Measurements from ENCODE around the gene SPECC1L. TPM values are rescaled to one million over a fixed set of nuclear protein-coding genes. Genes with fewer than 3 reads are reported as not detected.

Gene SPECC1L
- total RNA-seq, 1 donor from 2014 or later: 25.0 TPM

DNA sequence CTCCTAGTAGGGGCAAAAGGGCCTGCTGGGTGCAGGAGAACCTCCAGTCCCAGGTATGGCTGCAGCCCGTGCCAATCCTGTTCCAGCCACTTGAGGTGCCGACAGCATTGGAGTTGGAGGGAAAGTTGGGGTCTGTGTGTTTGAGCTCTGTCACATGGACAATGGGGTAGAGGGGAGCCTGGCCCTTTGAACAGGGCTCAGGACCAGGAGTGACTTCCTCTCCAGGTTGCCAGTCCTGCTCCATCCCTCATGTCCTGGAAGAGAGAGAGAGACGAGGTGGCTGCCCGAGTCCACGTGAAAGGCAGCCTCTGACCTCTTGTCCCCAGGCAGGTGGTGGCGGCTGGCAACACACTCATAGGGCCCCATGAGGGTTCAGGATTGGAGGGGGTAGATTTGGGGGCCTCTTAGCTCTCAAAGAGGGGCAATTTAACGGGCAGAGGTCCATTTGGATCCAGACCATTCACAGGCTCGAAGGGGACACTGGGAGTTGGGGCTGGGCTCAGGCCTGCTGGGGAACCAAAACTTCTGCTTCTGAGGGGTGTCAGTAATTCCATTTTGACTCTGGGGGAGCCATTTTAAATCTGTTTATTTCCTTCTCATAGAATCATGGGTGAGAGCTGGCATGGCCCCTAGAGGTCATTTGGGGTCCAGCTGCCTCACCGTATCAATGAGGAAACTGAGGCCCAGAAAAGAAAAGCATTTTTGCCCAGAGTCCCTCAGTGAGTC is 160.8 kb downstream of the SPECC1L start:
- Histone ChIP-seq H3K36me3 (ENCODE audit: control insufficient read depth, insufficient read depth, low read length) (no peaks in the 10 kb centered on the region), H3K27me3 (ENCODE audit: control insufficient read depth, insufficient read depth, low read length) (peaks cover 2% of the 10 kb centered on the region), H3K4me3 (ENCODE audit: low read depth, low read length) (no peak overlapping the region)
- TF ChIP-seq, protein P1, sequence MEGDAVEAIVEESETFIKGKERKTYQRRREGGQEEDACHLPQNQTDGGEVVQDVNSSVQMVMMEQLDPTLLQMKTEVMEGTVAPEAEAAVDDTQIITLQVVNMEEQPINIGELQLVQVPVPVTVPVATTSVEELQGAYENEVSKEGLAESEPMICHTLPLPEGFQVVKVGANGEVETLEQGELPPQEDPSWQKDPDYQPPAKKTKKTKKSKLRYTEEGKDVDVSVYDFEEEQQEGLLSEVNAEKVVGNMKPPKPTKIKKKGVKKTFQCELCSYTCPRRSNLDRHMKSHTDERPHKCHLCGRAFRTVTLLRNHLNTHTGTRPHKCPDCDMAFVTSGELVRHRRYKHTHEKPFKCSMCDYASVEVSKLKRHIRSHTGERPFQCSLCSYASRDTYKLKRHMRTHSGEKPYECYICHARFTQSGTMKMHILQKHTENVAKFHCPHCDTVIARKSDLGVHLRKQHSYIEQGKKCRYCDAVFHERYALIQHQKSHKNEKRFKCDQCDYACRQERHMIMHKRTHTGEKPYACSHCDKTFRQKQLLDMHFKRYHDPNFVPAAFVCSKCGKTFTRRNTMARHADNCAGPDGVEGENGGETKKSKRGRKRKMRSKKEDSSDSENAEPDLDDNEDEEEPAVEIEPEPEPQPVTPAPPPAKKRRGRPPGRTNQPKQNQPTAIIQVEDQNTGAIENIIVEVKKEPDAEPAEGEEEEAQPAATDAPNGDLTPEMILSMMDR (IDR thresholded peaks at IDR 0.05; ENCODE audit: insufficient read depth, low read length, severe bottlenecking): no peak
- no peak for DNase-seq (ENCODE audit: low read depth)
- no peak for FAIRE-seq

DNA sequence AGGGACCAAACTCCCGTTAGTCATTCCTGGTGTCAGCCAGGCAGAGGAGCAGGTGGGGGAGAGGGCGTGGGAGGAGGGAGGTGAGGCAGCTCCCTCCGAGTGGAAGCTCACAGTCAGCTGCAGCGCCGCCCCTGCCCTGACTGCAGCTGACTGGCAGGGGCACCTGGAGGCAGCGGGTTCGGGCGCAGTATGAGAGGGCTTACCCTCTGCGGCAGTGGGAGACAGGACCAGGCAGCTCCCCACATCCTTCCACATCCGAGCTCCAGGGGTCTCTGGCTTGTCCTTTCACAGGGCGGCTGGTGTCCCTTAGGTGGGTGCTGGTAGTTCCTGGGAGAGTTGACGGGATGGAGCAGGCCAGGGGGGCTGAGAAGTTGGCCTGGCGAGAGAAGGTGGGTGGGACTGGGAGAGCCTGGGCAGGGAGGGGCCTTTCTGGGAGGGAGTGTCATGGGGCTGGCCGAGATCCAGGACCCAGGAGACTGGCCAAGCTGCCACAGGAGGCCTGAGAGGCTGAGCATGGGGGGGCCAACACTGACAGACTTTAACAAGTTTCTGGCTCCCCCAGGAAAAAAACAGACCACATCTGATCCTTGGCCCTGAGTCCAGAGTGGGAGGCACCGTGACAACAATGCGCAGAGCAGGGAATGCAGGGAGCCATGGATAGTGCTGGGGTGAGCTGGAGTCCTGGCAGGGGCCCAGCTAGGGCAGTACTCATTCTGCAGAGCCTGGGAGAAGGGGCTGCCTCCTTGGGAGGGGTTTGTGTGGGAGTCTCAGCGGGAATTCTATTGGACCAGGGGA is 161.6 kb downstream of the SPECC1L start:
- peak; percentile 60 for DNase-seq (ENCODE audit: low read depth)
- H3K27me3 ChIP-seq (ENCODE audit: control insufficient read depth, insufficient read depth, low read length): no peaks in the 10 kb centered on the region
- TF ChIP-seq, protein P1 (IDR thresholded peaks at IDR 0.05; ENCODE audit: insufficient read depth, low read length, severe bottlenecking): peak; percentile 1
- no peaks in the 10 kb centered on the region for H3K36me3 ChIP-seq (ENCODE audit: control insufficient read depth, insufficient read depth, low read length)
- no peak for FAIRE-seq
- H3K4me3 ChIP-seq (ENCODE audit: low read depth, low read length): no peak overlapping the region

DNA sequence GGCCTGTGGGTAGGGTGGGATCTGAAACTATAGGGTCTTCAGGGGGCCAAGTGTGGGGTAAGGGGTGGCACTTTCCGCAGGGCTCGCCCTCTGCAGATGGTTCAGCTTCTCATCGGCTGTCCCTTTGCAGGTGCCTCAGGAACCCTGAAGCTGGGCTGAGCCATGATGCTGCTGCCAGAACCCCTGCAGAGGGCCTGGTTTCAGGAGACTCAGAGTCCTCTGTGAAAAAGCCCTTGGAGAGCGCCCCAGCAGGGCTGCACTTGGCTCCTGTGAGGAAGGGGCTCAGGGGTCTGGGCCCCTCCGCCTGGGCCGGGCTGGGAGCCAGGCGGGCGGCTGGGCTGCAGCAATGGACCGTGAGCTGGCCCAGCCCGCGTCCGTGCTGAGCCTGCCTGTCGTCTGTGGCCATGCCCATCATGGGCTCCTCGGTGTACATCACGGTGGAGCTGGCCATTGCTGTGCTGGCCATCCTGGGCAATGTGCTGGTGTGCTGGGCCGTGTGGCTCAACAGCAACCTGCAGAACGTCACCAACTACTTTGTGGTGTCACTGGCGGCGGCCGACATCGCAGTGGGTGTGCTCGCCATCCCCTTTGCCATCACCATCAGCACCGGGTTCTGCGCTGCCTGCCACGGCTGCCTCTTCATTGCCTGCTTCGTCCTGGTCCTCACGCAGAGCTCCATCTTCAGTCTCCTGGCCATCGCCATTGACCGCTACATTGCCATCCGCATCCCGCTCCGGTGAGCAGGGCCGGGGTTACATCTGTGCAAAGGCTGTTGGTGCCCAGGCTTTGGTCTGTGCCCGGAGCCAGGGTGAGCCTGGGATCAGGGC is 162.6 kb downstream of the SPECC1L start:
- TF ChIP-seq, protein P1 (IDR thresholded peaks at IDR 0.05; ENCODE audit: insufficient read depth, low read length, severe bottlenecking): no peak
- DNase-seq (ENCODE audit: low read depth) (no peak), FAIRE-seq (peak; percentile 87)
- Histone ChIP-seq H3K36me3 (ENCODE audit: control insufficient read depth, insufficient read depth, low read length) (no peaks in the 10 kb centered on the region), H3K27me3 (ENCODE audit: control insufficient read depth, insufficient read depth, low read length) (no peaks in the 10 kb centered on the region), H3K4me3 (ENCODE audit: low read depth, low read length) (no peak overlapping the region)

DNA sequence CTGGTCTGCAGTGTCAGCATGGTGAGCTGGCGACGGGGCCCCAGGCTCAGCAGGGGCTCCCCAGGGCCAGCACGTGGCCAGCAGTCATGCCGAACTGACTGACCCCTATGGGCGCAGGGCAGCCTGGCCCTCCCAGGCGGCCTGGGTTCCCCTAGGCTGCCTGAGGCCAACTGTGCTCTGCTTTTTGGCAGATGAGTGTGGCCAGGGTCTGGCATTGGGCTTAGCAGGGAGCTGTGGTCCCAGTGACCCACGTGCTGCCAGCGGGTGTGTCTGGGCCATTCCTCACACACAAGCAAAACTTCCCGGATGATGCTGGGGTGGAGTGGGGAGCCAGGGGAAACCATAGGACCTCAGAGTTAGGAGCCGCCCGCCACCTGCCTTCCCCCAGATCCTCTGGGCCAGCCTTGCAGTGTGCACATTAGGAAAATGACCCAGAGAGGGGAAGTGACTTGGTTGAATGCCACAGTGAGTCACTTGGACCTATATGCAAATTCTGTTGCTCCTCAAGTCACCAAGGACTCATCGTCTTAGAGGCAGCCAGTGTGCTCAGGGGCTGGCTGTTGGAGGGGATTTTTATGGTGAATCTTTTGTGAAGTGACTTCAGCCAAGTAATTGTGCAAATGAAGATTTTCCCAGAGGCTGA is 163.3 kb downstream of the SPECC1L start:
- no peaks in the 10 kb centered on the region for H3K27me3 ChIP-seq (ENCODE audit: control insufficient read depth, insufficient read depth, low read length)
- TF ChIP-seq, protein P1 (IDR thresholded peaks at IDR 0.05; ENCODE audit: insufficient read depth, low read length, severe bottlenecking): no peak
- FAIRE-seq: no peak
- H3K36me3 ChIP-seq (ENCODE audit: control insufficient read depth, insufficient read depth, low read length): no peaks in the 10 kb centered on the region
- no peak overlapping the region for H3K4me3 ChIP-seq (ENCODE audit: low read depth, low read length)
- peak; percentile 37 for DNase-seq (ENCODE audit: low read depth)

DNA sequence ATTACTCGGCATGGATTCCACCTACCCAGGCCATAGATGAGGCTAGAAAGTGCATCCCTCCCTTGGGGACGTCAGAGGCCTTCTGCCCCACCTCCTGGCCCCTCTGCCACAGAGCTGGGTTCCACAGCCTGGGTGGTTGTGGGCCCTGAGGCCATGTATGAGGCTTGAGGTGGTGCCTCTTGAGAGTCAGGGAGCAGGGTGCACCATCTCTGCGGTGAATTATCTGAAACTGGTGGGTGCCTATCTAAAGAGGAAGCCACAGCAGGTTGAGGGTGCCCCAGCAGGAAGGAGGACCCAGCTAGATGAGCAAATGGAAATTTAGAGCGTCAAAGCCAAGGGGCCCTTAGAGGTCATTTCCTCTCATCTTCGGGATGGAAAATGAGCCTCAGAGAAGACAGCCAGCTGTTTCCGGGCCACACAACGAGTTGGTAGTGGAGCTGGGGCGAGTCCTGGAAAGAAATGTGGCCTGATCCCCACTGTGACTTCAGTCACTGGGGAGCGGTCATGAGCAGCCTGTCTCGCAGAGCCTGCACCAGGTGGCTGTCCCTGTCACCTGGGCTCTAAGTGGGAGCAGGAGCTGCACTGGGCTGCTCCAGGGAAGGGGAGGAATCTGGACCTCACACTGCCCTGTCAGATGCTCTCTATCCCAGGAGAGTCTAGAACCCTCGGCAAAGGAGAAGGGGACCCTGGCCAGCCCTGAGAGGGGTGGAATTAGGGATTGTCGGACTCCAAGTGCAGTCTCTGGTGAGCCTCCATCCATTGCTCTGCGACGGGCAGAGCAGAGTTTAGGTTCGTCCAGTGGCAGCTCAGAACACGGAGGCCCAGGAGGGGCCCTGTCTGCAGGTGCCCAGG is 164.1 kb downstream of the SPECC1L start:
- FAIRE-seq: peak; percentile 7
- H3K36me3 ChIP-seq (ENCODE audit: control insufficient read depth, insufficient read depth, low read length): no peaks in the 10 kb centered on the region
- DNase-seq (ENCODE audit: low read depth): no peak
- no peak overlapping the region for H3K4me3 ChIP-seq (ENCODE audit: low read depth, low read length)
- no peaks in the 10 kb centered on the region for H3K27me3 ChIP-seq (ENCODE audit: control insufficient read depth, insufficient read depth, low read length)
- TF ChIP-seq, protein P1 (IDR thresholded peaks at IDR 0.05; ENCODE audit: insufficient read depth, low read length, severe bottlenecking): no peak

Data from bronchial epithelial cell (primary cell).